T-helper 1 cell treated with Interleukin-12 subunit alpha and Interleukin-12 subunit beta and Interleukin-4 antibody, amounts not matched to agents 30 μg/mL and 1 μg/mL, for 36 hours (primary cell): ENCODE data around the gene DUSP8.

Experiments used
- H3K27ac Mint-ChIP-seq: one replicate; pipeline ENCODE4 v1.8.0; 2021; ENCODE audit warnings: mild to moderate bottlenecking, mixed read lengths
- H3K27me3 Mint-ChIP-seq: one replicate; pipeline ENCODE4 v1.8.0; 2021; ENCODE audit warnings: low read depth, mixed read lengths
- H3K36me3 Mint-ChIP-seq: one replicate; pipeline ENCODE4 v1.8.0; 2021; ENCODE audit warnings: low read depth, mixed read lengths
- H3K4me1 Mint-ChIP-seq: one replicate; pipeline ENCODE4 v1.8.0; 2021; ENCODE audit warnings: low read depth, mixed read lengths
- H3K4me3 Mint-ChIP-seq: one replicate; pipeline ENCODE4 v1.8.0; 2021; ENCODE audit warnings: mild to moderate bottlenecking, moderate library complexity, mixed read lengths
- H3K9me3 Mint-ChIP-seq: one replicate; pipeline ENCODE4 v1.8.0; 2021; ENCODE audit warnings: mixed read lengths

DUSP8 gene

DNA sequence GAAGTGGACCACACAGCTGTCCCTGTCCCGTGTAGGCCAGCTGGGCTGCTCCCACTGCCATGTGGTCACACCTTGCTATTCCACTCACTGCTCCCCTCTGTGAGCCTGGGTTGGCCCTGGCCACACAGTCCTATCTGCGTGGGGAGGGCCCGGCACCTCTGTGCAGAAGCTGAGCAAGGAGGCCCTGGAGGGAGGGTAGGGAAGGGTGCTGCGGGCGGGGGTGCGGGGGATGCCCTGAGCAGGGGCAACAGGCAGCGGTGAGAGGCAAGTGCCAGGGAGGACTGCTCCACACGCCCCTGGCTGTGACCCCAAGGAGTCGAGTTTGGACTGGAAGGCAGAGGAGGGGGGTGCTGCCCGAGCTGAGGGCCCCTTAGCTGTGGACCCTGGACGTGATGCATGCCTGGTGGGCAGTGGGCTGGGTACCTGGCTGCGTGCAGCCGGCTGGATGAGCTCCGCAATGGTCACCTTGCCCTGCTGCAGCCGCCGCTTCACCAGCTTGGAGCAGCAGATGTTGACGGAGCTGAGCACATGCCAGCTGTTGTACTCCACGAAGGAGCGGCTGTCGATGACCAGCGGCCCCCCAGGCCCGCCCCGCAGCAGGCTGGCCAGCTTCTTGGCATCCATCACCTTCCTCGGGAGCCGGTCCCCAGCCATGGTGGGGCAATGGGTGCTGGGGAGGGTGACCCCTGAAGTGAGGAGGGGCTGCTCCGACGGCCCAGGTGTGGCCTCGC, 6.7 kb downstream of the DUSP8 start:
- Mint-ChIP-seq H3K36me3 (no peaks in the 10 kb centered on the region), H3K27ac (no peak overlapping the region), H3K9me3 (no peaks in the 10 kb centered on the region), H3K4me3 (no peak overlapping the region), H3K4me1 (no peaks in the 10 kb centered on the region), H3K27me3 (peaks cover 8% of the 10 kb centered on the region)

DNA sequence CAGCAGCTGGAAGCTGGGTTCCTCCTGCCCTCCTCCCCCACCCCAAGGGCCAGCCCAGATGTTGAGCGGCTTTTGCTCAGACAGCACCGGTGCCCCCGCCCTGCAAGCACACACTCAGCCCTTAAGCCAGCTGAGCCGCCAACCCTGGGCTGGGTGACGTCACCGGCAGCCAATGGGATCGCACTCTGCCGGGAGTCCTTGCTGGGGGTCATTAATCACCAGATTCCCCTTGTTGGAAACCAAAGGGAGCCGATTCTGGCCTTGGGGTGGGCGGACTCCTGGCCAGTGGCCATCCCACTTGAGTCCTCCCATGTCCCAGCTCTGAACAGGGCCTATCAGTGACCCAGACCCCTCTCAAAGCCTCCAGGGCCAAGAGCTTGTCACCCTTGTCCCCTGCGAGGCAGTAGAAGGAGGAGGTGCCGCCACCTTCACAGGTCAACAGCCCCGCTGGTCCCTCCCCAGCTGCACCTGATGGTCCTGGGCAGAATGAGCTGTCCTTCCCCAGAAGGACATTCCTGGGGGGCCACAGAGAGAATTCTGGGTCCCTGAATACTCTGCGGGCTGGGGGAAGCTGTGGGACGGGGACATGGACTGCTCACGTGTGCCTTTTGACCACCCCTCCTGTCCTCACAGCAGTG, 7.4 kb downstream of the DUSP8 start:
- H3K36me3 Mint-ChIP-seq, result no peaks in the 10 kb centered on the region
- H3K4me3 Mint-ChIP-seq, result no peak overlapping the region
- H3K27ac Mint-ChIP-seq, result no peak overlapping the region
- H3K27me3 Mint-ChIP-seq, result peaks cover 5% of the 10 kb centered on the region
- no peaks in the 10 kb centered on the region for H3K9me3 Mint-ChIP-seq
- H3K4me1 Mint-ChIP-seq, result no peaks in the 10 kb centered on the region

DNA sequence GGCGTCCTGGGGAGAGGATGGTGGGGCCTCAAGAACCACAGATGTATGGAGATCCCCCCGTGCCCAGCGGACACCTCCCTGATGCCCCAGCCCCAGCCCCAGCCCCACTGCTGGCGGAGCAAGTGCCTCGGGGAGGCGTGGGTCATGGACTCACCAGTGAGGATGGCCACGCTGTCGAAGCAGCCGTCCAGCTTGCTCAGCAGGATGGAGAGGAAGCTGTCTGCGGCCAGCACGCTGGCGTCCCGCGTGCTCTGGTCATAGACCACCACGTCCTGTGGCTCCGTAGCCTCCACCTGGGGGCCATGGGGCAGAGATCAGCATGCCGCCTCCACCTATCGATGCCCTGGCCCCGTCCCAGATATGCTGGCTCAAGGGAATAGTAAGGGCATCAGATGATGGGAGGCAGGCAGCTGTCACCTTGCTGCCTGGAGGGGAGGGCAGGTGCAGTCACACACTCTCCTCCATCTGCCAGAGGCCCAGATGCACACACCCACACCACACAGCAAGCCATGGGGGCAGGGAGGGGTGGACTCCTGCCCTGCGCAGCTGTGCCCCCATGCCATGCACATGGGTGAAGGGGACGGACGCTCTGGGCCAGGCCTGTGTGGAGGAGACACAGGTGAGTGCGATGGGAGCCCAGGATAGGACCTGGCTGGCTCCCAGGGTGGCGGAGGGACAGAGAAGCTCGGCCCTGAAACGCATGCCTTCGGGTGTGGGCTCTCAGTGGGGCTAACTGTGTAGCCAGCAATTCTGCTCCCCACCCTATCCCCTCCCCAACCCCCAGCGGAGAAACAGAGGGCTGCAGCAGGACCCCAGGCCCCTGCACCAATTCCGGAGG, 8.2 kb downstream of the DUSP8 start:
- no peak overlapping the region for H3K4me3 Mint-ChIP-seq
- H3K36me3 Mint-ChIP-seq, result no peaks in the 10 kb centered on the region

DNA sequence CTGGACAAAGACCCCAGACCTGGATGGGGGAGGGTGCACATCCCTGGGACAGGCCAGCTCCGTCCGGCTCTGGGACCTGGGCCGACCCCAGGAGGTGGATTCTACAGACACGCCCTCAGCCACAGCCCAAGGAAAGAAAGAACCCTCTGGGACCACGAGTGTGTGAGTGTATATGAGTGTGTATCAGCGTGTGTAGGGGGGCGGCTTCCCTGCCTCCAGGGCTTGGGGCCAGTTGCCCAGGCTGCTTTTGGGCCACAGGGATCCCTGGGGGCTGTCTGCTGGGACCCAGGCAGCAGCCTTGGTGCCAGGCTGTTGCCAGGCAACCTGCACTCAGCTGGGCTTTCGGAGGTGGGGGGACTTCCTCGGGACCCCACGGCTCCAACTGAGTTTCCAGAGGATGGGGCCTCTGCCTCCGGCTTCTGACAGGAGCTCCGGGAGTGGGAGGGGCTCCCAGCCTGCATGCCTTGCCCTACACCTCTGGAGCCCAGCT, 8.9 kb downstream of the DUSP8 start:
- H3K4me3 Mint-ChIP-seq, result no peak overlapping the region
- H3K27ac Mint-ChIP-seq, result no peak overlapping the region
- no peaks in the 10 kb centered on the region for H3K9me3 Mint-ChIP-seq
- no peaks in the 10 kb centered on the region for H3K27me3 Mint-ChIP-seq
- H3K36me3 Mint-ChIP-seq, result no peaks in the 10 kb centered on the region
- no peaks in the 10 kb centered on the region for H3K4me1 Mint-ChIP-seq

More for the DNA sequence above, 8.2 kb downstream of the DUSP8 start:
- Mint-ChIP-seq H3K4me1 (no peaks in the 10 kb centered on the region), H3K27me3 (no peaks in the 10 kb centered on the region), H3K9me3 (no peaks in the 10 kb centered on the region), H3K27ac (no peak overlapping the region)

DNA sequence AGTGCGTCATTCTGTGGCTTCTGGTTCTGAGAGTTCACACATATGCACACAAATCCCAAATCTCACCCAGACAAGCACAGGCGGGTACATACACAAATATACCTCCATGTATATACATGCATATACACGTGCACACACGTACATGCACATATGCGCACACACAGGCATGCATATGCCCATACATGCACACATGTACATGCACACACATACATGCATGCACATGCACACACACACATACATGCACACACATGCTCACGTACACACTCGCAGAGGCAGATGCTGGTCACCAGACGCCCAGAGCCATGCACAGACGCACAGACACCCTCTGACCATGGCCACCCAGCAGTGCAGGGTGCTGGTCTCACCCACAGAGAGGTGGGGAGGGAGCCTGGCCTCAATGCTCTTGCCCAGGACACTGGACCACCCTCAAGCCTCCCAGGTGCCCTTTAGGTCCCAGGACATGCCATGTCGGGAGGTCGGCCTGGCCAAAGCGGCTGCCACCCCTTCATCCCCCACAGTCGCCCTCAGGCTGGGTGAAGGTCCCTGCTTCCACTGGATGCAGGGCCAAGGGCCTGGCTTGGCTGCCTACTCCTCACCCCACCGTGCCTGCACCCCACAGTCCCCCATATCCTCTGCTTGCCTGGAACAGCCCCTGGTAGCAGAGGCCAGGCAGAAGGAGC, 9.5 kb downstream of the DUSP8 start:
- Mint-ChIP-seq H3K27me3 (no peaks in the 10 kb centered on the region), H3K27ac (no peak overlapping the region), H3K9me3 (no peaks in the 10 kb centered on the region), H3K4me3 (no peak overlapping the region), H3K36me3 (no peaks in the 10 kb centered on the region), H3K4me1 (no peaks in the 10 kb centered on the region)

DNA sequence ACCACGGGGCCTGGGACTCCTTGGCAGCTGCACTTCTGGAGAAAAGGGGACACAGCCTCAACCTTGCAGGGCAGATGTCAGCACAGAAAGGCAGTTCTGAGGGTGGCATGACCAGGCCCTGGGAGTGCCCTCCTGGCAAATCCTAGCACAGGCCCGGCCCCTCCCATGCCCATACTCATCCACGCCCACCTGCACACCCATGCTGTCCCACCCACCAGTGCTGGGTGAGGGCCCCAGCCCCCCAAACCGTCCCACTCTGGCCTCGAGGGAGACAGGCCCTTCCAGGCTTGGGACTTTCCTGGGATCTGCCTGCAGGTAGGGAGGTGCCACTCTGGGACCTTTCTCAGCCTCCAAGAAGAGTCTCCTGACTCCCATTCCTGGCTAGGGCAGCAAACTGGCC, 10.1 kb downstream of the DUSP8 start:
- H3K4me1 Mint-ChIP-seq, result no peaks in the 10 kb centered on the region
- no peaks in the 10 kb centered on the region for H3K9me3 Mint-ChIP-seq
- no peaks in the 10 kb centered on the region for H3K36me3 Mint-ChIP-seq
- H3K27ac Mint-ChIP-seq, result no peak overlapping the region
- no peak overlapping the region for H3K4me3 Mint-ChIP-seq
- H3K27me3 Mint-ChIP-seq, result no peaks in the 10 kb centered on the region

DNA sequence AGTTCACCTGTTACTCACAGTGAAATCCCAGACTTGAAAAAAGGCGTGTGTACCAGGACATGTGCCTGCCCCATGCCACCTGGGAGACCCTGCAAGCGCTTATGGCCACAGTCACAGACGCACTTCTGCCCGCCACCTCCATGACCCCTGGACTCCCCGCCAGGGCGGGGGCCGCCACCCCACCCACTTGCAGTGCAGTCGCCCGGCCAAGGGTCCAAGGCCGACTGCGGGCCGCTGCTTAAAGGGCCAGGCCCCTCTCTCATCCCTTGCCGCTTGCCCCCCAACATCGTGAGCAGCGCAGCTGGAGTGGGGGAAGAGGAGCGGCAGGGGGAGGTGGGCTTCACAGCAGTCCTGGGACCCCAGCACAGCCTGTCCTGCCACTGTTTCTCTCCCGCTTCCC, 10.8 kb downstream of the DUSP8 start:
- H3K4me1 Mint-ChIP-seq, result no peaks in the 10 kb centered on the region
- no peaks in the 10 kb centered on the region for H3K9me3 Mint-ChIP-seq
- no peaks in the 10 kb centered on the region for H3K27me3 Mint-ChIP-seq
- H3K4me3 Mint-ChIP-seq, result no peak overlapping the region
- no peak overlapping the region for H3K27ac Mint-ChIP-seq
- no peaks in the 10 kb centered on the region for H3K36me3 Mint-ChIP-seq

DNA sequence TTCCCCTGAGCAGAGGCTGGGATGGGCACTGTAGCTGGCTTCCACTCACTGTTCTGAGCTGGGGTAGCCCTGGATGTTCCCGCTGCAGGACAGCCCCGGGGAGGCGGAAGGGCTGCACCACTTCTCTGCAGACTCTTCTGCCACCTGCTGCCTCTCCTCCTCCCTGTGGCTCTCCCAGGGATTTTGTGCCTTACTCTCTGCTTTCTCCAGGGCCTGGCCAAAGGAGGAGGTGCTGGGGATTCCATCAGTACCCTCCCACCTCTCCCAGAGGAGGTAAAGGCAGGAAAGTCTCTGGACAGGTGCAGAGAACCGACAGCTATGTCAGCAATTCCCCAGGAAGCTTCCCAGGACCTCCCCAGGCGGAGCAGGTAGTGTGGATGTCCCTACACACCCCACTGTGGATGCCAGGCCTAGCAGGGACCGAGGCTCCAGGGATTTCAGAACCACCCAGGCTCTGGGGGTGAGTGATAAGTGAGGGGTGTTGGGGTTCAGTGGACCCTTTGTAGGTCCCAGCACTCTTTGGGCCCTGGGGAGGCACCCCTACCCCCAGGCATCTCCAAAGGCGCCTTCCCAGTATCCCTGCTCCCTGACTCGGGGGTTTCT, 11.3 kb downstream of the DUSP8 start:
- Mint-ChIP-seq H3K4me1 (no peaks in the 10 kb centered on the region), H3K36me3 (no peaks in the 10 kb centered on the region), H3K27me3 (no peaks in the 10 kb centered on the region), H3K27ac (no peak overlapping the region), H3K4me3 (no peak overlapping the region), H3K9me3 (no peaks in the 10 kb centered on the region)

DNA sequence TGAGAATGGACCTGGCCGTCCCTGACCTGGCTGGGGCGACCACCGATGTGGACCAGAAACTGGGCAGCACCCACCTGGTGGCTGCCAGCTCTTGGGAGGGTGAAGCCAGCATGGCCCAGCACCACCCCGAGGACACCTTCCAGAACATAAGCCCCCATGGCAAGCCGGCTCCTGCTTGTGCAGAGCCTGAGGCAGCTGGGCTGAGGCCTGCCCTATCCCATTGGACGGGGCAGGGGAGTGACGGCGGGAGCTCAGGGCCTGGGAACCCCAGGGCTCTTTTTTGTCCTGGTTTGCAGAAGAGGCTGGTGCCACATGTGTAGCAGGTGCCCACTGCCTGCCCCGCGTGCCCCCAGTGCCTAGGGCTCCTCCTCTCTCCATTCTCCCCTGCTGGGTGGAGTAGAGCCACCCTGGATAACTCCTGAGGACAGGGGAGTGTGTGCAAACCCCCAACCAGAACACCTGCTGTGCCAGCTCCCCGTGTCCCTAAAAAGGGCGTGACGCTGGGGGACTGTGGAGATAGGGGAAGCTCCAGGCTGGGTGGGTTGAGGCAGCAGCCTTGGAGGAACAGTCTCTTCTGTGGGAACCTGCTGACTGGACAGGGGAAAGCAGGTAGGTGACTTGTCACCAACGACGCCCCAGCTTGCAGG, 11.9 kb downstream of the DUSP8 start:
- Mint-ChIP-seq H3K9me3 (no peaks in the 10 kb centered on the region), H3K4me1 (no peaks in the 10 kb centered on the region), H3K4me3 (no peak overlapping the region), H3K27ac (no peak overlapping the region), H3K36me3 (no peaks in the 10 kb centered on the region), H3K27me3 (no peaks in the 10 kb centered on the region)

DNA sequence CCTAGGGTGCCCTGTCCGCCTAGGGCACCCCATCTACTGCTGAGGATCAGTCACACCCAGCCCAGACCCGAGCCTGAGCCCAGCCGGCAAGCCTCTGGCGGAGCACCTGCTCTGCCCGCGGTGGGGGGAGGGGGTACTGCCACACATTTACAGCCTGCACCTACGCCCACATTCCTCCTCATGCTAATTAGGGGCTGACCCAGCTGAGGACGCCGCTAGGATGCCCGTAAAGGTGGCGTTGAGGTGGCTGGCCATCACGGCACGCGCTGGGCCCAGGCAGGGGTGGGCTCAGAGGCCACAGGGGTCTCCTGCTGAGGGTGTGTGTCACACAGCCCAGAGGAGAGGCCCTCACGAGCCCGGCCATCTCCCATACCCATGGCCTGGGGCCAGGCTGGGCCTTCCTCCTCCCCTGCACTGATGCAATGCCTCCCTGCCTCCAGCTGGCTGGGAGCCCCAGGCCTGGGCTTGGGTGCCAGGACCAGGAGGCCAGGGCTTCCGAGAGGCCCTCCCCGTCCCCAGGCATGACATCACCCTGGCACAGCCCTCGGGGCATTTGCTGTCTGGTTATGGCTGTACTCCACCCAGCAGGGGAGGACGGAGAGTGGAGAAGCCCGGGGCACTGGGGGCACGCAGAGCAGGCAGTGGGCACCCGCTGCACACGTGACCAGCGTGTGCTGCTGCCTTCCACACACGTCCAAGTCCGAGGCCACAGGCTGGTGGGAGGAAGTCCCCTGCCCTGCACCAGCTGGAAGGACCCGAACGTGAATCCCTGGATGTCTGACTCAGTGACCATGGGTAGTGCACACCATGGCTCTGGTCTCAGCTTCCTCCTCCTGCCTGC, 12.7 kb downstream of the DUSP8 start:
- Mint-ChIP-seq H3K4me3 (no peak overlapping the region), H3K27me3 (no peaks in the 10 kb centered on the region), H3K27ac (no peak overlapping the region), H3K9me3 (no peaks in the 10 kb centered on the region), H3K36me3 (no peaks in the 10 kb centered on the region), H3K4me1 (no peaks in the 10 kb centered on the region)

DNA sequence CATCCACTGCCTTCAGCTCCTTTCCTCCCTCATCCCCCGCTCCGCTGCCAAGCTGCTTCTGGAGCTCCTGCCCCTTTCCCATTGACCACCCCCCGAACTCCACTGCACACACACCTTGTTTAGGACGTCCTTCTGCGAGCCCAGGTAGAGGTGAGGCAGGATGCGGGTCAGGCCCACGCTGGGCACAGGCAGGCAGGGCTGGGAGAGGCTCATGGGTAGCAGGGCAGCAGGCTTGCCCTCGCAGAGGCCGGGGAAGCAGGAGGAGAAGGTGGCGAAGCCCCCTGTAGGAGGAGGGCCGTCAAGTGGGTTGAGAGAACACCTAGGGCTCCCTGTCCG, 13.3 kb downstream of the DUSP8 start:
- Mint-ChIP-seq H3K27me3 (no peaks in the 10 kb centered on the region), H3K27ac (no peak overlapping the region), H3K4me3 (no peak overlapping the region), H3K36me3 (no peaks in the 10 kb centered on the region), H3K4me1 (no peaks in the 10 kb centered on the region), H3K9me3 (no peaks in the 10 kb centered on the region)

DNA sequence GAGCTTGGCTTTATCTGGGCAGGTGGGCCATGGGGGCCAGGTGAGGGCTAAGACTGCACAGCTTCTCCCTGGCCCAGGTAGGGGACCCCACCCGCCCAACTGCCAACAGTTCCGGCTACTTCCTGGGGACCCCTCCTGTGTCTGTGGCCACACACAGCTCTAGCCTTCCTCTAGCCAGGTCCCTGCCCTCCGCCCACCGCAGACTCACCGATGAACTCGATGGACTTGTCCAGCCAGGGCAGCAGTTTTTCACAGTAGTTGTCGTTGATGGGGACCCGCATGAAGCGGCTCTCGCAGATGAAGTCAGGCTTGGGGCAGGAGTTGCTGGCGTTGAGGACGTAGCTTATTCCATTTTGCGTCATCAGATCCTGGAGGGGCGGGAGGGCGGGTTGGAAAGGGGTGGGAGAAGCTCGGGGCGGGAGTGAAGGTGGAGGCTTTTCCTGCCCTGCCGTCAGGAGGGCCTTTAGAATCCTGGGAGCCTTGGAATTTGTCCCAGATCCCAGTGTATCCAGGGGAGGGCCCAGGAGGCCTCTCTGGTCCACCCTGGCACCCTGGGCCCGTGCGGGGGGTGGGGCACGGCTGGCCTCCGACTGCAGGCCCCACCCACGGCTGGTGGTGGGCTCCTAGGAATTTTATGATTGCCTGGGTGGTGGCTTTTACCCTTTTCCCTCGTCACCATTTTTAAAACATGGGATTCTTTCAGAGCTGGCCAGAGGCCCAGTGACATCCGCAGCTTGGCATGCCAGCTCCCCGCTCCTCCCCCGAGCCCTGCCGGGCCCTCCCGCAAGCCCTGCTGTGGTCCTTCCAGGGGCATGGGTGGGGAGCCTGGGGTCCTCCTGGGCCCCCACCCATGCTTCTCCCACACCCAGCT, 13.9 kb downstream of the DUSP8 start:
- Mint-ChIP-seq H3K36me3 (no peaks in the 10 kb centered on the region), H3K4me3 (no peak overlapping the region), H3K27ac (no peak overlapping the region), H3K27me3 (no peaks in the 10 kb centered on the region), H3K9me3 (no peaks in the 10 kb centered on the region), H3K4me1 (no peaks in the 10 kb centered on the region)
